Cardiac muscle cell (in vitro differentiated cells and primary cell): ENCODE measurements around the gene CEP131. TPM values are rescaled to one million over a fixed set of nuclear protein-coding genes. Genes with fewer than 3 reads are reported as not detected.

Source experiments
- DNase-seq, 2 donors: peaks; one replicate each; pipeline versions ENCODE4 v3.0.0 to v3.0.0-alpha.2; 2010 to 2017; ENCODE audit warnings: low read depth in 1 of 2, low spot score in 1 of 2
- H3K27ac ChIP-seq: fragments of 200-600 bp; sonication (generic); 2 replicates; pipeline ENCODE4 v1.5.1; 2016
- H3K27me3 ChIP-seq: fragments of 200-600 bp; sonication (generic); 2 replicates; pipeline ENCODE4 v1.6.0; 2016; ENCODE audit warnings: control low read depth
- H3K36me3 ChIP-seq: fragments of 200-600 bp; sonication (generic); 2 replicates; pipeline ENCODE4 v1.5.1; 2016; ENCODE audit warnings: control low read depth
- H3K4me1 ChIP-seq: fragments of 200-600 bp; sonication (generic); 2 replicates; pipeline ENCODE4 v1.8.1; 2017; ENCODE audit warnings: low read depth, mild to moderate bottlenecking, mixed run types
- H3K4me3 ChIP-seq: fragments of 200-600 bp; sonication (generic); 2 replicates; pipeline ENCODE4 v1.5.1; 2016; ENCODE audit warnings: mild to moderate bottlenecking
- H3K9me3 ChIP-seq: fragments of 200-600 bp; sonication (generic); 2 replicates; pipeline ENCODE4 v1.5.1; 2017; ENCODE audit warnings: low read depth, mild to moderate bottlenecking, control low read depth
- polyA plus RNA-seq: library from polyadenylated mRNA; unstranded; fragments of >200 nt; fragmentation: Nextera tagmentation; extraction: Ambion mirVana; gene quantifications from 2 replicates; pipeline ENCODE4 v1.2.1, GENCODE V29; 2016
- total RNA-seq: library from RNA; depleted of rRNA; stranded (reverse); fragments of >200 nt; gene quantifications from 2 replicates; pipeline ENCODE4 v1.2.3, GENCODE V29; 2016
- TF ChIP-seq, protein P1 (sequence below): IDR thresholded peaks from 2 replicates; pipeline ENCODE4 v1.5.1; 2012; ENCODE audit warnings: low read depth, mild to moderate bottlenecking, low read length

The CEP131 gene
- total and polyA plus RNA-seq, 2 experiments from 2014 or later, result 29.2 to 37.0 TPM

DNA sequence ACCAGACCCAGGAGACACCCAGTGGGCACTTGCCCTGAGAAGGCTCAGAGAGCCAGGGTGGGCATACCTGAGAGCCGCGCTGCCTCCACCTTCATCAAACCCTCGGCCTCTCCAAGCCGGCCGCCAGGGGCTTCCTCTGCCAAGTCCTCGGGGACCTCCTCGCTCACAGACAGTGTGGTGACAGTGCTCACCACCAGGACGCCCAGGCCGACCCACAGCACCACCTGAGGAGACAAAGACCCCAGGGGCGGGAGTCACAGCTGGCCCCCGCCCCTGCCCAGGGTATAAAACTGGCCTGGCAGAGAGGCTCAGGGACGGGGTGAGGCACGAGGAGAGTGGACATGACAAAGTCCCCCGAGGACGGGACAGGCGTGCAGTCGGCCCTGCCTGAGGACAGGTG lies 37.4 kb upstream of the CEP131 start:
- H3K36me3 ChIP-seq, result no peaks in the 10 kb centered on the region

DNA sequence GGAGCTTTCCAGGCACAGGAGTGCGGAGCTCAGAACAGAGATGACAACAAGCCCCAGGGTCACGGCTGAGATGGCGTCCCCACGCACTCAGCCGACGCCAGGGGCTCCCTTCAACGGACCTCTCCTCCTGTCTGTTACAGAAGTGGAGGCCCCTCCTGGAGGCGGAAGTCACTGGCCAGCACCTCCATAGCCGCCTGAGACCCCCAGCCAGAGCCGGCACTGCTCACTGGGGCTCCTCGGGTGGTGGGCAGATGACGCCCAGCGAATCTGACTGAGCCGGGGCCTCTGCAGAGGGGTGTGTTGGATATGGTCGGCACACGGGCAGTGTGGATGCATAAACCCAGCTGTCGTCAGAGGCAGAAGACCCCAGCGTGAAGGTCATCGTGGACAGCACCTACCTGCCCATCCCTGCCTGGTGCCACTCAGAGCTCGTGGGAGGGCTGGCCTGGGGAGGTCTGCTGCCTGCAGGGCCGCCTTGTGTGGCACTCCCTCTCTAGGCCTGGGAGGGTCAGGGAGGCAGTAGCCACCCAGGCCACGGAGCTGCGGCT lies 36.4 kb upstream of the CEP131 start:
- Histone ChIP-seq H3K4me3 (no peak overlapping the region), H3K4me1 (peaks cover 8% of the 10 kb centered on the region), H3K36me3 (no peaks in the 10 kb centered on the region), H3K27ac (no peak overlapping the region), H3K9me3 (no peaks in the 10 kb centered on the region), H3K27me3 (no peaks in the 10 kb centered on the region)
- TF ChIP-seq, protein P1, sequence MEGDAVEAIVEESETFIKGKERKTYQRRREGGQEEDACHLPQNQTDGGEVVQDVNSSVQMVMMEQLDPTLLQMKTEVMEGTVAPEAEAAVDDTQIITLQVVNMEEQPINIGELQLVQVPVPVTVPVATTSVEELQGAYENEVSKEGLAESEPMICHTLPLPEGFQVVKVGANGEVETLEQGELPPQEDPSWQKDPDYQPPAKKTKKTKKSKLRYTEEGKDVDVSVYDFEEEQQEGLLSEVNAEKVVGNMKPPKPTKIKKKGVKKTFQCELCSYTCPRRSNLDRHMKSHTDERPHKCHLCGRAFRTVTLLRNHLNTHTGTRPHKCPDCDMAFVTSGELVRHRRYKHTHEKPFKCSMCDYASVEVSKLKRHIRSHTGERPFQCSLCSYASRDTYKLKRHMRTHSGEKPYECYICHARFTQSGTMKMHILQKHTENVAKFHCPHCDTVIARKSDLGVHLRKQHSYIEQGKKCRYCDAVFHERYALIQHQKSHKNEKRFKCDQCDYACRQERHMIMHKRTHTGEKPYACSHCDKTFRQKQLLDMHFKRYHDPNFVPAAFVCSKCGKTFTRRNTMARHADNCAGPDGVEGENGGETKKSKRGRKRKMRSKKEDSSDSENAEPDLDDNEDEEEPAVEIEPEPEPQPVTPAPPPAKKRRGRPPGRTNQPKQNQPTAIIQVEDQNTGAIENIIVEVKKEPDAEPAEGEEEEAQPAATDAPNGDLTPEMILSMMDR, result no peak
- no peak for DNase-seq

More for the DNA sequence above, 37.4 kb upstream of the CEP131 start:
- H3K27ac ChIP-seq, result no peak overlapping the region
- no peaks in the 10 kb centered on the region for H3K27me3 ChIP-seq
- TF ChIP-seq, protein P1, result no peak
- H3K4me3 ChIP-seq, result no peak overlapping the region
- H3K4me1 ChIP-seq, result peaks cover 6% of the 10 kb centered on the region
- H3K9me3 ChIP-seq, result no peaks in the 10 kb centered on the region
- DNase-seq, result no peak

DNA sequence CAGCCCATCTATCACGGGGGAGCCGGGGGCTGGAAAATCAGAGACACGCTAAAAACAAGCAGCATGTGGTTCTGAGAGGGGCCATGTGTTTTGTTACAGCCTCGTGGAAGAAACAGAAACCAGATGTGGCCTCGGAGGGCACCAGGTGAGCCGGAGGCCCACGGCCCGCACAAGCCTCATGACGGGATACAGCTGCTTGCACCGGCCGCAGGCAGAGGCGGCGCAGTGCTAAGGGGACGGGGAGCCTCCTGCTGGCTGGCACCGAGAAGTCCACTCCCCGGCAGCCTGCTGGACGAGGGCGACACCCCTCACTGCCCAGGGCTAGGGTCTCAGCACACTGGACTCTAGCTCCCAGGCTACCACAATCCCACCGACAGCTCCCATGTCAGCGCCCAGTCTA lies 35.5 kb upstream of the CEP131 start:
- H3K4me3 ChIP-seq, result no peak overlapping the region
- TF ChIP-seq, protein P1, result no peak
- no peaks in the 10 kb centered on the region for H3K27me3 ChIP-seq
- H3K27ac ChIP-seq, result no peak overlapping the region
- no peaks in the 10 kb centered on the region for H3K9me3 ChIP-seq
- DNase-seq, result no peak
- peaks cover 8% of the 10 kb centered on the region for H3K4me1 ChIP-seq
- no peaks in the 10 kb centered on the region for H3K36me3 ChIP-seq

DNA sequence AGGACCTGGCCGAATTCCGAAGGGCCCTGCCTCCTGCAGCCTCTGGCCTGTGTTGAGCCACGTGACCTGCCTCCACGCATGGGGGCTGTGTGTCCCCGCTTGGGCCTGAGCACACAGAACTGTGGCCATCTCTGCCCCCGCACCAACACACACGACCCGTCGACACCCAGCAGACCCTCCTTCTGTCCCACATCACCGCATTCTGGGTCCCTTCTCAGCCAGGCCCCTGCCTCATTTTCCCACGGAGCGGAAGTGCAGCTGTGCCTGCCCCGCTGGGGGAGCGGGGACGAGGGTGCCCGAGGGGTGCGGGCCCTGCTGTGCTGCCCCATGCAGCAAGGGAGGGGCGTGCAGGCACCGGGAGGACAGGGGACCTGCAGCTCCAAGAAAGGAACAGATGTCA lies 34.8 kb upstream of the CEP131 start:
- TF ChIP-seq, protein P1, result no peak
- DNase-seq, result no peak
- H3K27me3 ChIP-seq, result no peaks in the 10 kb centered on the region
- no peaks in the 10 kb centered on the region for H3K9me3 ChIP-seq
- H3K36me3 ChIP-seq, result no peaks in the 10 kb centered on the region
- H3K27ac ChIP-seq, result no peak overlapping the region
- H3K4me3 ChIP-seq, result no peak overlapping the region
- peaks cover 10% of the 10 kb centered on the region for H3K4me1 ChIP-seq

DNA sequence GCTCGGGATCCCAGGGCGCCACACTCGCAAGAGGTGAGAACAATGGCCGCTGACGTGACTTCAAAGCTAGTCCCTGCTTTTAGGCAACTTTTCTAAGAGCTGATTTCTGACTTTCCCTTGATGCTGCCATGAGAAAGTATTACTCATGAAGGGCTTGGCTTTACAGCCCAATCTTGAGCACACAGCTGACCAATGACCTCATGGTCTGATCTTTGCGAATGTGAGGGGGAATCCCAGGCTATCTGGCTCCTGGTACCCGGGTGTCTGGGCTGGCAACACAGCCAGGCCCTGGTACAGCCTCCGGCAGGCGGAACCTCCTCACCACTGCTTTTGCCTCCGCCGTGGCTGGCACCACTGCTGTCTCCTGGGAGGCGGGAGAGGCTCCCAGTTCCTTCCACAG lies 33.9 kb upstream of the CEP131 start:
- peaks cover 19% of the 10 kb centered on the region for H3K4me1 ChIP-seq
- H3K27me3 ChIP-seq, result no peaks in the 10 kb centered on the region
- H3K4me3 ChIP-seq, result no peak overlapping the region
- TF ChIP-seq, protein P1, result no peak
- H3K9me3 ChIP-seq, result no peaks in the 10 kb centered on the region
- no peaks in the 10 kb centered on the region for H3K36me3 ChIP-seq
- no peak for DNase-seq
- no peak overlapping the region for H3K27ac ChIP-seq
